CD4-positive, alpha-beta memory T cell (primary cell): ENCODE data around the gene NDUFV3. TPM values are rescaled to one million over a fixed set of nuclear protein-coding genes. Genes with fewer than 3 reads are reported as not detected.

Source experiments
- CTCF ChIA-PET: fragments of 350-600 bp; sonication (Branson Sonifier 250); formaldehyde crosslinking; loops from one replicate; lab custom pipeline; 2021; ENCODE audit warnings: inconsistent platforms; ENCODE audit not compliant: partially characterized antibody; lab: Charles Lee
- POLR2A ChIA-PET: fragments of 350-600 bp; sonication (Branson Sonifier 250); formaldehyde crosslinking; loops from one replicate; lab custom pipeline; 2021; ENCODE audit not compliant: partially characterized antibody; lab: Charles Lee
- DNase-seq, 5 donors: peaks; one replicate each; pipeline versions ENCODE4 v3.0.0 to v3.0.0-alpha.2; 2020 to 2022; ENCODE audit warnings: mixed read lengths in 1 of 5
- H3K27ac ChIP-seq: one replicate; pipeline ENCODE4 v1.7.0; 2013; ENCODE audit warnings: low read depth, low read length
- H3K27me3 ChIP-seq: 2 replicates; pipeline ENCODE4 v1.7.0; 2013; ENCODE audit warnings: mild to moderate bottlenecking, low read length, moderate library complexity; ENCODE audit not compliant: insufficient read depth
- H3K36me3 ChIP-seq: 2 replicates; pipeline ENCODE4 v1.7.0; 2013; ENCODE audit warnings: mild to moderate bottlenecking, low read length, moderate library complexity; ENCODE audit not compliant: insufficient read depth
- H3K4me1 ChIP-seq: 2 replicates; pipeline ENCODE4 v1.7.0; 2013; ENCODE audit warnings: mild to moderate bottlenecking, low read length, moderate library complexity; ENCODE audit not compliant: insufficient read depth
- H3K4me3 ChIP-seq, 2 donors: one replicate each; pipeline ENCODE4 v1.7.0; 2013; ENCODE audit warnings: low read length in 2 of 2, mild to moderate bottlenecking in 1 of 2
- H3K9me3 ChIP-seq, 2 donors: one replicate each; pipeline ENCODE4 v1.7.0; 2013; ENCODE audit warnings: low read length in 2 of 2, control low read depth in 1 of 2; ENCODE audit not compliant: control insufficient read depth in 1 of 2
- H3K27ac Mint-ChIP-seq, 7 donors: one replicate each; pipeline ENCODE4 v1.8.0; 2020 to 2021; ENCODE audit warnings: mixed read lengths in 7 of 7, mild to moderate bottlenecking in 6 of 7, inconsistent platforms in 3 of 7, moderate library complexity in 3 of 7
- H3K27me3 Mint-ChIP-seq, 2 donors: one replicate each; pipeline ENCODE4 v1.8.0; 2020 to 2021; ENCODE audit warnings: mixed read lengths in 2 of 2
- H3K36me3 Mint-ChIP-seq, 2 donors: one replicate each; pipeline ENCODE4 v1.8.0; 2020 to 2021; ENCODE audit warnings: mixed read lengths in 2 of 2, inconsistent platforms in 1 of 2, mild to moderate bottlenecking in 1 of 2
- H3K4me1 Mint-ChIP-seq, 4 donors: one replicate each; pipeline ENCODE4 v1.8.0; 2020 to 2021; ENCODE audit warnings: mixed read lengths in 4 of 4, mild to moderate bottlenecking in 1 of 4
- H3K4me3 Mint-ChIP-seq, 8 donors: one replicate each; pipeline ENCODE4 v1.8.0; 2020 to 2021; ENCODE audit warnings: mixed read lengths in 8 of 8, mild to moderate bottlenecking in 7 of 8, moderate library complexity in 6 of 8, inconsistent platforms in 3 of 8
- H3K9me3 Mint-ChIP-seq, 8 donors: one replicate each; pipeline ENCODE4 v1.8.0; 2020 to 2021; ENCODE audit warnings: mixed read lengths in 8 of 8, mild to moderate bottlenecking in 5 of 8, inconsistent platforms in 3 of 8, moderate library complexity in 1 of 8
- intact Hi-C: fragments of 100-400 bp; cut with micrococcal nuclease; formaldehyde crosslinking; loops from one replicate; pipeline ENCODE4 v1.15.1; 2023
- polyA plus RNA-seq, 2 donors: library from polyadenylated mRNA; unstranded; fragments of 300-500 nt; fragmentation: Illumina TruSeq; gene quantifications; one replicate each; pipeline ENCODE4 v1.2.3, GENCODE V29; 2021
- total RNA-seq, 2 experiments: library from RNA; stranded (reverse); gene quantifications; one replicate each; pipeline ENCODE4 v1.2.3, GENCODE V29; 2021

Gene NDUFV3
- total and polyA plus RNA-seq, 4 experiments from 2014 or later, result 9.1 to 33.2 (median 25.8) TPM

DNA sequence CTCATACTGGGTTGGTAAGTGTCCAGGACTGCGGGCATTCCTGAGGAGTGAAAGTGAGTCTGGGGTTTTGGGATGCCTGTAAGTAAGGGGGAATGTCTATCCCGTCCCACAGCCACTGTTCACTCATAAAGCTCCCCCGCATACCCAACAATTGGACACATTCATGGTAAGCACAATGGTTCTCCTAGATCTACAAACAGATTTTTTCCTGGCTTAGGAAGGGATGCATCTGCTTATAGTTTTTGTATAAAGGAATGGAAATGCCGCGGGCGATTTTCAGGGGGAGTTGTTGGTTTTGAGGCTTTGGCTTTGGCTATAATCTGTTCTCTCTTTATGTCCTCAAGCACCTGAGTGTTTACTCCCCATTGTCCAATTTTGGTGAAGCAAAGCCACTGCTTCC lies 25.2 kb downstream of the NDUFV3 start:
- peaks cover 0 to 3% (median 1%) of the 10 kb centered on the region in 4 donors for H3K4me1 Mint-ChIP-seq
- H3K4me1 ChIP-seq, result no peaks in the 10 kb centered on the region
- H3K36me3 Mint-ChIP-seq, result peaks cover 0 to under 1% of the 10 kb centered on the region in 2 donors
- CTCF ChIA-PET, result no interaction called here
- H3K27me3 ChIP-seq, result no peaks in the 10 kb centered on the region
- H3K9me3 ChIP-seq, result no peaks in the 10 kb centered on the region
- POLR2A ChIA-PET, result no interaction called here
- intact Hi-C loops, result no loop called here
- no peaks in the 10 kb centered on the region for H3K27me3 Mint-ChIP-seq
- H3K4me3 Mint-ChIP-seq, result no peak overlapping the region
- no peaks in the 10 kb centered on the region for H3K9me3 Mint-ChIP-seq
- no peak overlapping the region for H3K4me3 ChIP-seq
- DNase-seq, result no peak
- no peaks in the 10 kb centered on the region for H3K36me3 ChIP-seq
- H3K27ac ChIP-seq, result no peak overlapping the region
- H3K27ac Mint-ChIP-seq, result no peak overlapping the region

DNA sequence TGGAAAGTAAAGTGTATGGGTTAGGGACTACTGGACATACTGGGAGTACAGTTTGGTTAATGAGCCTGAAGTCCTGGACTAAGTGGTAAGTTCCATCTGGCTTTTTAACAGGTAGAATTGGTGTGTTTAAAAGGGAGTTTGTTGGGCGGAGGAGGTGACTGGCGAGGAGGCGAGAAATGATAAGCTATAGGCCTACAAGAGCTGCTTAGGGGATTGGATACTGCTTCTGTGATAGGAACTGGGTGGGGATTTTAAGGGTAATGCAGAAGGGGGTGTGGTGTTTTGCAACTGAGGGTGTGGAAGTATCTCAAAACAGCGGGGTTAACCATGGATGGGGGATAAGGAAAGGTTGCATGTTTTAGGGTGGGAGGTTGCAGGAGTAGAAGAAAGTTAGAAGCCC lies 28.8 kb downstream of the NDUFV3 start:
- Histone ChIP-seq H3K4me3 (no peak overlapping the region), H3K36me3 (no peaks in the 10 kb centered on the region), H3K27me3 (no peaks in the 10 kb centered on the region), H3K4me1 (peaks cover 14% of the 10 kb centered on the region), H3K9me3 (no peaks in the 10 kb centered on the region), H3K27ac (no peak overlapping the region)
- POLR2A ChIA-PET, result no interaction called here
- no peak for DNase-seq
- H3K4me1 Mint-ChIP-seq, result peaks cover 10 to 12% (median 12%) of the 10 kb centered on the region in 4 donors
- no peaks in the 10 kb centered on the region for H3K9me3 Mint-ChIP-seq
- H3K4me3 Mint-ChIP-seq, result no peak overlapping the region
- no peak overlapping the region for H3K27ac Mint-ChIP-seq
- intact Hi-C loops, result no loop called here
- CTCF ChIA-PET, result no interaction called here
- no peaks in the 10 kb centered on the region for H3K36me3 Mint-ChIP-seq
- H3K27me3 Mint-ChIP-seq, result no peaks in the 10 kb centered on the region

DNA sequence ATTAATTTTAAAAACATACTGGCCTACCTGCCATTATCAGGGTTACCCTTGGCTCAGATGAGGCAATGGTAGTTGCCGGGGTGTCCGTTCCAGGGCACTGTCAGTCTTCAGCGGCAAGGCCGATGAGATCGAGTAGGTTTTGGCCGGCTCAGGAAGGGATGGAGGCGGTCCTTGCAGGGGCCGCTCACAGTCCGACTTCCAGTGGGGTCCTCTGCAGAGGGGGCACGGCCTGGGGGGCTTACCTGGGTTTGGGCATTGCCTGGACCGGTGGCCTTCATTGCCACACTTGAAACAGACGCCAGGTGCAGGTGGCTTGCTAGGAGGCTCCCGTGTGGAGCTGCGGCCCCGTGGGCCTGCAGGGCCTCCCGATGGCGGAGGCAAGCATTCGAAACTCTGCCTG lies 29.8 kb downstream of the NDUFV3 start:
- Mint-ChIP-seq H3K9me3 (no peaks in the 10 kb centered on the region), H3K27ac (peak overlapping the region in 1 of 7 donors; percentile 90), H3K27me3 (no peaks in the 10 kb centered on the region), H3K4me3 (no peak overlapping the region), H3K36me3 (no peaks in the 10 kb centered on the region), H3K4me1 (peaks cover 10 to 12% (median 12%) of the 10 kb centered on the region in 4 donors)
- ChIA-PET POLR2A (no interaction called here), CTCF (interaction anchor here (1.0 to 1.3 kb wide), 2 partner anchors 16 to 723 kb away, joined by 3 read pairs; no protein-coding TSS in a partner anchor)
- no peak overlapping the region for H3K4me3 ChIP-seq
- no peaks in the 10 kb centered on the region for H3K27me3 ChIP-seq
- H3K36me3 ChIP-seq, result no peaks in the 10 kb centered on the region
- H3K4me1 ChIP-seq, result peaks cover 14% of the 10 kb centered on the region
- intact Hi-C loops, result no loop called here
- DNase-seq, result no peak
- no peaks in the 10 kb centered on the region for H3K9me3 ChIP-seq
- no peak overlapping the region for H3K27ac ChIP-seq

DNA sequence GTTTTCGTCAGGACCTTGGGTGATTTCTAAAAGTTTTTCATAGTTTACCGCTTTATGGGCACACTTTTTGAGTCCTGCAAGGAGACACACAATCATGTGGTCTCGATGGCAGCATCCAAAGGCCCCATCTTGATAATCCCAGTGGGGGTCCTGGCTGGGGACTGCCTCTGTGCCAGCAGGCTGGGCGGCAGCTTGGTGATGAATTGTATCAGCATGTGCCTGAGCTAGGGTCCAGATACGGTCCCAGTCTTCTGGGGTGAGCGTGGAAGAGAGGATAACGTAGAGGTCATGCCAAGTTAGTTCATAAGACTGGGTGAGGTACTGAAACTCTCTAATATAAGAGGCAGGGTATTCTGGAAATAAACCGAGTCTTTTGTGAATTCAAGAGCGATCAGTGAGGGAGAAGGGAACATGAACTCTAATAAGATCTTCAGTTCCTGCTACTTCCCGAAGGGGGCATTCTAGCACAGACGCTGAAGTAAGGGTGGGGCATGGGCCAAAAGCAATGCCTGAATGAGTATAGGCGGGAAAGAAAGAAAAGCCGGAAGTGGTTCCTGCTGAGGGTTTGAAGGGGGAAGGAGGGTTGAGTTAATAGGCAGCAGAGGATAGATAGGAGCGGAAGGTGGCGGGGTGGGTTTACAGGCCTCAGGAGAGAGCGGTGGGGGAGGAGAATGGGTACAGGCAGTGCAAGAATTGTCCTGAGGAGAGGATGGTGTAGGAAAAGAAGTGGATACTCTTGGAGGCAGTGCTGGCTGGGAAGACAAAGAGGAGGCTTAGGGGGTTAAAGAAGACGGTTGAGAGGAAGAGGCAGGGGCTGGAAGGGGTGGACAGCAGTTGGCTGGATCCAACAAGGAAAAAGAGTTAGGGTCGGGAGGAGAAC lies 30.7 kb downstream of the NDUFV3 start:
- H3K27ac ChIP-seq, result no peak overlapping the region
- Mint-ChIP-seq H3K4me3 (peak overlapping the region in 4 of 8 donors; percentile 21 to 60 (median 40)), H3K36me3 (no peaks in the 10 kb centered on the region), H3K27me3 (no peaks in the 10 kb centered on the region), H3K9me3 (no peaks in the 10 kb centered on the region), H3K4me1 (peaks cover 10 to 12% (median 12%) of the 10 kb centered on the region in 4 donors), H3K27ac (peak overlapping the region in 6 of 7 donors; percentile 3 to 90 (median 38))
- ChIA-PET POLR2A (no interaction called here), CTCF (interaction anchor here (1.0 to 1.3 kb wide), 2 partner anchors 15 to 722 kb away, joined by 3 read pairs; no protein-coding TSS in a partner anchor)
- H3K27me3 ChIP-seq, result no peaks in the 10 kb centered on the region
- no peak overlapping the region for H3K4me3 ChIP-seq
- peaks cover 14% of the 10 kb centered on the region for H3K4me1 ChIP-seq
- no peaks in the 10 kb centered on the region for H3K36me3 ChIP-seq
- H3K9me3 ChIP-seq, result no peaks in the 10 kb centered on the region
- intact Hi-C loops, result no loop called here
- peak; percentile 66 to 68 (median 67) for DNase-seq

DNA sequence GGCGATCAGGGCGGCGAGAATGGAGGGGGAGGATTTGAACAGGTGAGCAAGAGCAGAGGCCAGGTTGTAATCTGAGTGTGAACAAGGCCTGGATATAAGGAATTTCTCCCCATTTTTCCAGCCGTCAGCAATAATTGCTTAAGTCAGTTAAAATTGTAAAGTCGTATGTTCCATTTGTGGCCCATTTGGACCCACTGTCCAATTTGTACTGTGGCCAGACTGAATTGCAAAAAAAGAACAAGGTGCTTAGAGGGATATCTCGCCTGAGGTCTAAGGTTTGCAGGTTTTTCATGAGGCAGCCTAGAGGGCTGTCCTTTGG lies 31.3 kb downstream of the NDUFV3 start:
- Histone ChIP-seq H3K36me3 (no peaks in the 10 kb centered on the region), H3K27ac (no peak overlapping the region), H3K4me1 (peaks cover 14% of the 10 kb centered on the region), H3K9me3 (no peaks in the 10 kb centered on the region), H3K4me3 (no peak overlapping the region), H3K27me3 (no peaks in the 10 kb centered on the region)
- intact Hi-C loops, result no loop called here
- Mint-ChIP-seq H3K4me3 (no peak overlapping the region), H3K9me3 (no peaks in the 10 kb centered on the region), H3K27me3 (no peaks in the 10 kb centered on the region), H3K36me3 (no peaks in the 10 kb centered on the region), H3K27ac (peak overlapping the region in 3 of 7 donors; percentile 26 to 57 (median 49)), H3K4me1 (peaks cover 10 to 12% (median 12%) of the 10 kb centered on the region in 4 donors)
- ChIA-PET POLR2A (no interaction called here), CTCF (no interaction called here)
- no peak for DNase-seq

DNA sequence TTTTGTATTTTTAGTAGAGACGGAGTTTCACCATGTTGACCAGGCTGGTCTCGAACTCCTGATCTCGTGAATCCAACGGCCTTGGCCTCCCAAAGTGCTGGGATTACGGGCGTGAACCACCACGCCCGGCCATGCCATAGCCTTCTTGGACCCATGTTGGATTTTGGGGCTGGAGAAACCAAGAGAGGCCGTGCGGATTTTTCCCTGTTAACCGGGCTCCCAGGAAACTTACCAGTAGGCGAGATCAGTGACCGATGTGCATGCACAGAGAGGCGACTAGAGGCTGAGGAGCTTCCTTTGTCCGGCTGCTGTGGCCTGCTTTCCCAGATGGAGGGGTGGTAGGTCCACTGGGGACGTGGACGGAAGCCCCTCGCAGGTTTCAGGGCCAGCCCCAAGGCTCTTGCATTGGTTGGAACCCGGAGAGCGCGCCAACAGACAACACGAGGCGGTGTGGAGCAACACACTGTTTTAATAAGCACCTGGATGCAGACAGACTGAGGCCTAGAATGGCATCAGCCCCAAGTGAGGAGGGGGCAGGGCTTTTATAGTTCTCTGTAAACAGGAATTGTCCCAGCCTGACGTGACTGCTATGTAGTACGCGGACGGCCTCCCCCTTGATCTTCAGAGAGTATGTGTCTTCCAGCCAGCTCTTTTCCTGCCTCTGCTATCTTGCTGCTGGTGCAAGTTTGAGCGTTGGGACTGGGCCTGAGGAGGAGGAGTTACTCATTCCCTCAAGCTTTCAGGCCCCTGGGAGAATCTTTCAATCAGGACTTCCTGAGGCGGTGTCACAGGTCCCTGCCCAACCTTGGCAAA lies 32.2 kb downstream of the NDUFV3 start, which contains the start of gene ERVH48-1:
Gene ERVH48-1, minus strand, starts transcription at position 517 of the 813 bp plus-strand sequence. CDS start 6,624 bp downstream, outside the sequence.
- Histone ChIP-seq H3K27me3 (no peaks in the 10 kb centered on the region), H3K27ac (no peak within 1 kb of the TSS), H3K36me3 (no peaks in the 10 kb centered on the region), H3K4me3 (no peak within 1 kb of the TSS), H3K4me1 (peaks cover 14% of the 10 kb centered on the region), H3K9me3 (no peaks in the 10 kb centered on the region)
- Mint-ChIP-seq H3K4me1 (peaks cover 10 to 12% (median 12%) of the 10 kb centered on the region in 4 donors), H3K27ac (no peak within 1 kb of the TSS), H3K9me3 (no peaks in the 10 kb centered on the region), H3K27me3 (no peaks in the 10 kb centered on the region), H3K4me3 (no peak within 1 kb of the TSS), H3K36me3 (no peaks in the 10 kb centered on the region)
- POLR2A ChIA-PET, result no interaction called here
- intact Hi-C loops, result no loop called here
- CTCF ChIA-PET, result interaction anchor here (0.7 kb wide), 1 partner anchor 378 kb away, joined by 3 read pairs; no protein-coding TSS in a partner anchor
- no peak for DNase-seq
